Breast epithelium (tissue), 3 donors: ENCODE measurements around the gene TIPIN.

ENCODE experiments used
- POLR2A ChIP-seq: fragments of 450-650 bp; IDR thresholded peaks from one replicate; pipeline ENCODE4 v1.6.1; 2016; ENCODE audit warnings: antibody characterized with exemption, mild to moderate bottlenecking, moderate library complexity
- POLR2AphosphoS5 ChIP-seq, 3 donors: sonication (generic); formaldehyde crosslinking; IDR thresholded peaks; one replicate each; pipeline ENCODE4 v1.6.1; 2017; ENCODE audit warnings: antibody characterized with exemption in 3 of 3
- TF ChIP-seq, protein P1 (sequence below), 3 donors: fragments of 450-650 bp; IDR thresholded peaks; one replicate each; pipeline ENCODE4 v1.5.1; 2016 to 2017; ENCODE audit warnings: antibody characterized with exemption in 3 of 3, mild to moderate bottlenecking in 3 of 3, moderate library complexity in 3 of 3

DNA sequence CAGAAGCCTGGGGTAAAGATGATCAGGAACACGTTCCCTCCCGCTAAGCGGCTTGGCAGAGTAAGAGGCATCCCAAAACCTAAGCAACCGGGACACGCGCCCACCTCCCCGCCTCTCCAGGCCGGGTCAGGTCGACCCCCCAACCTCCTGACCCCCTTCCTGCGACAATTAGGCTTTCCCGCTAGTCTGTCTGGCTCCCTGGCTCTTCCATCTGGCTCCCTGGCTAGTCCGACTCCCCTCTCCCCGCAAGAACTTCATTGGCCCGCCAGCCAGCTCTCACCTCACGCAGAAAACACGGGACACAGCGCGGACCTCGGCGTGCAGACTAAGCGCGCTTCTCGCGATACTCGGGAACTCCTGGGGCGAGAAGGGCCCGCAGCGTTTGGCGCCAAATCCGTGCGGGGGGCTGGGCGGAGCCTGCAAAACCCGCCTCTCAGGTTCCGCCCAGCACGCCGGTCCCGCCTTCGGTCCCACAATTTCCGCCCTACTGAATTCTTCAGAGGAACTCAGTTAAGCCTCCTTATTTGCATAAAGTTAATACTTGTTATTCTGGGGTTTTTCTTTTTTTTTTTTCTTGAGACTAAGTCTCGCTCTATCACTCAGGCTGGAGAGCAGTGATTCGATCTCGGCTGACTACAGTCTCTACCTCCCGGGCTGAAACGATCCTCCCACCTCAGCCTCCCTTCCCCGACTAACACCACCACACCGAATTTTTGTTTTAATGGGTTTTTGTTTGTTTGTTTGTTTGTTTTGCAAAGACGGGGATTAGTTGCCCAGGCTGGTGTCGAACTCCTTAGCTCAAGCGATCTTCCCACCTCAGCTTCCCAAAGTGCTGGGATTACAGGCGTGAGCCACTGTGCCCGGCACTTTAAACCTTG, at the start of gene TIPIN:
- TF ChIP-seq, protein P1, sequence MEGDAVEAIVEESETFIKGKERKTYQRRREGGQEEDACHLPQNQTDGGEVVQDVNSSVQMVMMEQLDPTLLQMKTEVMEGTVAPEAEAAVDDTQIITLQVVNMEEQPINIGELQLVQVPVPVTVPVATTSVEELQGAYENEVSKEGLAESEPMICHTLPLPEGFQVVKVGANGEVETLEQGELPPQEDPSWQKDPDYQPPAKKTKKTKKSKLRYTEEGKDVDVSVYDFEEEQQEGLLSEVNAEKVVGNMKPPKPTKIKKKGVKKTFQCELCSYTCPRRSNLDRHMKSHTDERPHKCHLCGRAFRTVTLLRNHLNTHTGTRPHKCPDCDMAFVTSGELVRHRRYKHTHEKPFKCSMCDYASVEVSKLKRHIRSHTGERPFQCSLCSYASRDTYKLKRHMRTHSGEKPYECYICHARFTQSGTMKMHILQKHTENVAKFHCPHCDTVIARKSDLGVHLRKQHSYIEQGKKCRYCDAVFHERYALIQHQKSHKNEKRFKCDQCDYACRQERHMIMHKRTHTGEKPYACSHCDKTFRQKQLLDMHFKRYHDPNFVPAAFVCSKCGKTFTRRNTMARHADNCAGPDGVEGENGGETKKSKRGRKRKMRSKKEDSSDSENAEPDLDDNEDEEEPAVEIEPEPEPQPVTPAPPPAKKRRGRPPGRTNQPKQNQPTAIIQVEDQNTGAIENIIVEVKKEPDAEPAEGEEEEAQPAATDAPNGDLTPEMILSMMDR (IDR thresholded peaks at IDR 0.05): no peak
- TF ChIP-seq POLR2AphosphoS5 (IDR thresholded peaks at IDR 0.05): peak in 2 of 3 donors; percentile 57 to 65
- TF ChIP-seq POLR2A: no peak
